GM12865 (cell line): ENCODE measurements around the gene TRPM1.

Source experiments
- DNase-seq: peaks from one replicate; pipeline ENCODE4 v3.0.0; 2010; ENCODE audit warnings: low read depth
- H3K4me3 ChIP-seq: 2 replicates; pipeline ENCODE4 v1.5.1; 2011; ENCODE audit warnings: mild to moderate bottlenecking, low read depth, low read length, control low read depth
- CTCF ChIP-seq: IDR thresholded peaks from 2 replicates; pipeline ENCODE4 v1.5.1; 2011; ENCODE audit warnings: low read length, control low read depth, low read depth, inconsistent platforms; ENCODE audit not compliant: insufficient read depth; ENCODE audit errors: missing control alignments

Gene TRPM1

DNA sequence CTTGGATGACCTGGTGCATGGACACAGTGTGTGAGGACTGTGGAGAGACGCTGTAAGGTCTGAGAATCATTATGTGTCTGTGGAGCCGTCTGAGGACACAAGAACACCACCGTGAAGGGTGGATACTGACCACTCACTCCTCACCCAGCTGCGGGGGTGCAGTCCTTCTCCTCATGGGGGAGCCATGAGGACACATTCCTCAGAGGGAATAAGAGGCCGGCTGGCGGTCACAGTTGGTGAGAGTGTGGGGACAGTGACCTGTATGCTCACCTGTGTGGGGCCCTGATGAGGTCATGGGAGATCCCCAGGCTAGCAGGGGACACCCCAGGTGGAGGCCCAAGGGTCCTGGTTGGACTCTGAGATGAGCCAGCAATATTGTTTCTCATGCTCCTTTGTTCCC is 2.5 kb upstream of the TRPM1 start:
- no peak for DNase-seq
- TF ChIP-seq CTCF, result no peak
- no peak overlapping the region for H3K4me3 ChIP-seq

- TF ChIP-seq CTCF, result no peak
Observed at GRCh38 chr15:31102374-31103342, 1.1 kb upstream of the TRPM1 start.

DNA sequence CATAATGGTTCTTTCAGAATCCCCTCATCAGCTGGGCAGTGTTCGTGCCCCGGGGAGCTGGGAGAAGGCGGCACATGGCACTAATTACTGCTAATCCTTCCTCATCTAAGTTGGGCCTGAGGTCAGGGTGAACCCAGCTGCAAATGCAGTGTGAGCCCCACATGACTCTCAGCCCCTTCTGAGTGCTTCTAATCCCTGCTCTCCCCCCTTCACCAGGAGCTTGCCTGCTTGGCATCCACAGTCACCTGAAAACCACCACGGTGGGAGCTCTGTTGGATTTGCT is 455 bp upstream of the TRPM1 start:
- DNase-seq, result no peak
- H3K4me3 ChIP-seq, result no peak overlapping the region

More at GRCh38 chr15:31102374-31103342, 1.1 kb upstream of the TRPM1 start:
- H3K4me3 ChIP-seq, result no peak overlapping the region
- no peak for DNase-seq

GRCh38 chr15:31100738-31101137 is 787 bp downstream of the TRPM1 start:
- no peak overlapping the region for H3K4me3 ChIP-seq

More for the DNA sequence above, 455 bp upstream of the TRPM1 start:
- TF ChIP-seq CTCF, result no peak

DNA sequence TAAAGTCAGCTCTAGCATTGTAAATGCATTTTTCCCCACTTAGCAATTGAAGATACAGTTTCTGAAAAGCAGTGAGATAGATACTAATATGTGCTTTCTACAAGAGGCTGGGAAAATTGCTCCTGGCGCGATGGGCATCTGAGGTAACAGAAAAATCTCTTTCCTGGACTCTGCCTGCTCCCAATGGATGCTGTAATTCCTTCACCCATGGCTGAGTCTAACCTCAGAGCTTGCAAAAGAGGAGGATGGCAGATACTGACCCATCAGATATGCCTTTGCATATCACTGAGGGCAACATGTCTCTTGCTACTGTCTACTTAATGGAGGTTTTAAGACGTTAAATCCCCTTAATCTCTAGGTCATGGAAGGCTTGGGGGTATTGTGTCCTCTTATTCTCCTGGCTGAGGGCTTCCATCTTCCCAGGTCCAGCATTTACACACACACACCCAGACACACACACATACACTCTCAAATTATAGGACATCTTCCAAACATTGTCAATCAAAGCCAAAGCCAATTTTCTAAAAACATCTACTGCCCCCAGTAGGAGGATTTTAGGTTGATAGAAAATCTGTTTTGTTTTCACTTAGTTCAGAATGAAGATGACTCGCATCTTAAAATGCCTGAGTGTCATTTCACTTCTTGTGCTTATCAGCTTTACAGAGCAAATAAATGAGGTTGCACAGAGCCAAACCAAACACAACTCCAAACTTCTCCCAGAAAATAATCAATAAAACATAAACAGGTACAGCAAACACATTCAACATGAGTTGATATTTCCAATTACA is 2.4 kb downstream of the TRPM1 start:
- no peak for DNase-seq
- H3K4me3 ChIP-seq, result no peak overlapping the region
- no peak for TF ChIP-seq CTCF

More at GRCh38 chr15:31100738-31101137, 787 bp downstream of the TRPM1 start:
- TF ChIP-seq CTCF, result no peak
- DNase-seq, result no peak

GRCh38 chr15:31098491-31098917 is 3.0 kb downstream of the TRPM1 start:
- H3K4me3 ChIP-seq, result no peak overlapping the region
- TF ChIP-seq CTCF, result no peak
- DNase-seq, result no peak

DNA sequence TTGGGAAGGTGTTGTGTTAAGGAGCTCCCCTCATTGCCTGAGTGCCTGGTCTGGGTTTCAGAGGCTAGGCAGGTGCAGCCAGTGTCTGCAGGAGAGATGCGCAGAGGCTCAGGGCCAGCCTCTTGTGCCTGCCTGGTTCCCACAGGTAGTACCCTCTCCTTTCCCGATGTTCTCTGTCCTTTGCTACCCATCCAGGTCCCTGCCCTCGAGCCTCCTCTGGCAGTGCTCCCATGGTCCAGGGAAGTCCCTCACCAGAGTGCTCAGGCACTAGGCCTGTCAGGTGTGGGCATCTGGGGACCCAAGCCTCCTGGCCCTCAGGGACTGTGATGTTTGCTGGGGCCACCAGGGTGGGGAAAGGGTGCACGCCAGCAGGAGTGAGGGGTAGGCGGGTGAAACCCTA is 5.0 kb downstream of the TRPM1 start:
- H3K4me3 ChIP-seq, result no peak overlapping the region
- no peak for DNase-seq
- TF ChIP-seq CTCF, result no peak
